Mesothelial cell of epicardium (in vitro differentiated cells): ENCODE results near the gene MX2. TPM values are rescaled to one million over a fixed set of nuclear protein-coding genes. Genes with fewer than 3 reads are reported as not detected.

Source experiments
- DNase-seq, 2 experiments: peaks; one replicate each; pipeline ENCODE4 v3.0.0; 2021; ENCODE audit warnings: low spot score in 2 of 2; ENCODE audit not compliant: unreplicated experiment in 2 of 2
- H3K27ac Mint-ChIP-seq: 2 replicates; pipeline ENCODE4 v1.8.0; 2021; ENCODE audit warnings: mixed read lengths
- H3K27me3 Mint-ChIP-seq: 2 replicates; pipeline ENCODE4 v1.8.0; 2021; ENCODE audit warnings: low read depth, mixed read lengths
- H3K36me3 Mint-ChIP-seq: 2 replicates; pipeline ENCODE4 v1.8.0; 2021; ENCODE audit warnings: mixed read lengths
- H3K4me1 Mint-ChIP-seq: 2 replicates; pipeline ENCODE4 v1.8.0; 2021; ENCODE audit warnings: mixed read lengths
- H3K4me3 Mint-ChIP-seq: 2 replicates; pipeline ENCODE4 v1.8.0; 2021; ENCODE audit warnings: mild to moderate bottlenecking, moderate library complexity, mixed read lengths
- H3K9me3 Mint-ChIP-seq: 2 replicates; pipeline ENCODE4 v1.8.0; 2021; ENCODE audit warnings: mixed read lengths
- total RNA-seq: library from RNA; stranded (reverse); gene quantifications from 3 replicates; pipeline ENCODE4 v1.2.1, GENCODE V29; 2021
- TF ChIP-seq, protein P1 (sequence below): fragments of 200-600 bp; sonication (generic); IDR thresholded peaks from one replicate; pipeline ENCODE4 v1.5.0; 2021; ENCODE audit warnings: antibody characterized with exemption; ENCODE audit not compliant: unreplicated experiment

Gene MX2
- total RNA-seq, 1 donor from 2014 or later = 3.2 TPM

DNA sequence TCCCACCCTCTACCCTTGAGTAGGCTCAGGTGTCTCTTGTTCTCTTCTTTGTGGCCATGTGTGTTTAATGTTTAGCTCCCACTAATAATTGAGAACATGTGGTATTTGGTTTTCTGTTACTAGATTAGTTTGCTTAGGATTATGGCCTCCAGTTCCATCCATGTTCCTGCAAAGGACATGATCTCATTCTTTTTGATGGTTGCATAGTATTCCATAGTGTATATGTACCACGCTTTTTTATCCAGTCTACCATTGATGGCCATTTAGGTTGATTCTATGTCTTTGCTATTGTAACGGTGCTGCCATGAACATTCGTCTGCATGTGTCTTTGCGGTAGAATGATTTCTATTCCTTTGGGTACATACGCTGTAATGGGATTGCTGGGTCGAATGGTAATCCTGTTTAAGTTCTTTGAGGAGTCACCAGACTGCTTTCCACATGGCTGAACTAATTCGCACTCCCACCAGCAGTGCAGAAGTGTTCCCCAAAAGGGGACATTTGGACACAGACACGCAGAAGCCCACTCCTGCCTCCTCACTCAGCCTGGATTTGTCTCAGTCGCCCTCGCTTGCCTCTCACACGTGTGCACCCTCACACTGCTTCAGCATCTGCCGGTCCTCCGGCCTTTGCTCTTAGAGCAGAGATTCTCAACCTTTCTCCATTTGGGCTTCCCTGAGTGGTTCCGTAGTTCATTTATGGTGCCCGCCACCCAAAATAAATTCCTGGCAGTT, 3.7 kb downstream of the MX2 start:
- Mint-ChIP-seq H3K36me3 (no peaks in the 10 kb centered on the region), H3K4me1 (peaks cover 4% of the 10 kb centered on the region), H3K4me3 (no peak overlapping the region), H3K27me3 (peaks cover 15% of the 10 kb centered on the region), H3K9me3 (no peaks in the 10 kb centered on the region), H3K27ac (no peak overlapping the region)
- DNase-seq = peak in 1 of 2 experiments; percentile 6
- TF ChIP-seq, protein P1, sequence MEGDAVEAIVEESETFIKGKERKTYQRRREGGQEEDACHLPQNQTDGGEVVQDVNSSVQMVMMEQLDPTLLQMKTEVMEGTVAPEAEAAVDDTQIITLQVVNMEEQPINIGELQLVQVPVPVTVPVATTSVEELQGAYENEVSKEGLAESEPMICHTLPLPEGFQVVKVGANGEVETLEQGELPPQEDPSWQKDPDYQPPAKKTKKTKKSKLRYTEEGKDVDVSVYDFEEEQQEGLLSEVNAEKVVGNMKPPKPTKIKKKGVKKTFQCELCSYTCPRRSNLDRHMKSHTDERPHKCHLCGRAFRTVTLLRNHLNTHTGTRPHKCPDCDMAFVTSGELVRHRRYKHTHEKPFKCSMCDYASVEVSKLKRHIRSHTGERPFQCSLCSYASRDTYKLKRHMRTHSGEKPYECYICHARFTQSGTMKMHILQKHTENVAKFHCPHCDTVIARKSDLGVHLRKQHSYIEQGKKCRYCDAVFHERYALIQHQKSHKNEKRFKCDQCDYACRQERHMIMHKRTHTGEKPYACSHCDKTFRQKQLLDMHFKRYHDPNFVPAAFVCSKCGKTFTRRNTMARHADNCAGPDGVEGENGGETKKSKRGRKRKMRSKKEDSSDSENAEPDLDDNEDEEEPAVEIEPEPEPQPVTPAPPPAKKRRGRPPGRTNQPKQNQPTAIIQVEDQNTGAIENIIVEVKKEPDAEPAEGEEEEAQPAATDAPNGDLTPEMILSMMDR = no peak

DNA sequence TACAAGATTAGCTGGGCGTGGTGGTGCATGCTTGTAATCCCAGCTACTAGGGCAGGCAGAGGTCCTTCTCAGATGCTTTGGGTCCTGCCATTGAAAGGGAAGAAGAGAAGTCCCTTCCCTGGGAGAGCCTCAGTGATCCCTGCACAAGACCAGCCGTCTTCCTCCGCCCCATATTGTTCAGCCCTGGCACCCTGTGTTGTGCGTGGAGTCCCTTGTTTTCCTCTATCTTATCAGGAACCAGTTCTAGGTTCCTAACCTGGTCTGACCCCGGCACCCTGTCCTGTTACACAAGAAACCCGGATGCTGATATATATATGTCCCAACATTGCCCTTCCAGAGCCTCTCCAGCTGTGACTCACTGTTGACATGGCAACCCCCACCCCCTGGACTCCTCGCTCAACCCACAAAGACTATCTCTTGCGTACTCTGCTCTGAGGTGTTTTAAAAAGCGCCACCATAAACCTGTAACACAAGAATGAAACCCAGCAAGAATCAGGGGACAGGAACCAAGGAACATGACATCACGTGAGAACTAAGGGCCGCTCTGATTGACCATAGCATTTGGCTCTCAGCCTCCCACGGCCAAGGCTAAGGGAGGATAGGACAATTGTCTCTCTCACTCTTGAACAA, 4.8 kb downstream of the MX2 start:
- H3K27ac Mint-ChIP-seq = no peak overlapping the region
- no peak overlapping the region for H3K4me3 Mint-ChIP-seq
- no peaks in the 10 kb centered on the region for H3K36me3 Mint-ChIP-seq
- TF ChIP-seq, protein P1 = no peak
- H3K27me3 Mint-ChIP-seq = peaks cover 18% of the 10 kb centered on the region
- H3K9me3 Mint-ChIP-seq = no peaks in the 10 kb centered on the region
- peaks cover 10% of the 10 kb centered on the region for H3K4me1 Mint-ChIP-seq
- DNase-seq = peak in 1 of 2 experiments; percentile 20

DNA sequence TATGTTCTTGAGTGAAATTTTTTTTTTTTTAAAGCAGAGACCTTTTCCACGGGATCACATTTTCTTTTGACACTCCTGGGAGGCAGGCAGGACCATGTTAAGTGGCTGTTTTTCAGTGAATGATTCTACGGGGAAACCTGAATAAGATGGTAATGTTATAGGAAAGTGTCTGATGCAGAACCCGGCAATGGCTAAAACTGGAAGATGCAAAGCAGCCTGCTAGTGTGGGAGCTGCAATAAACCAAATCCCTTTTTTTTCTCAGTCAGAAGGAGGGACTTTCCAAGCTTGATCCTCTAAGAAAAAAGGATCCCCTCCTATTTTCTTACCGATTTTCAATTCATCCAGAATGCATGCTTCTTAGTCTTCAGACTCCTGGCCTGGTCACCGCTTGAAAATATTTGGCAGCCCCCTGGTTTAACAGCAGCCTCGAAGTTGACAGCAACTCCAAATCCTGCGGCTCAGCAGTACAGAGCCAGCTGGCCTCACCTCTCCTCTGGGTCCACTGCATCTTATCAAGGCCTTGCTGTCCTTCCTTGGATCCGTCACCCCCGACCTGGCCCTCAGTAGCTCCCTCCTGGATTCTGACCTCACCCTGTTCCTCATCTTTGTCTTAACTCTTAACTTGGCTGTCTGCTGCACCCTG, 5.6 kb downstream of the MX2 start:
- DNase-seq = no peak
- no peaks in the 10 kb centered on the region for H3K36me3 Mint-ChIP-seq
- H3K4me1 Mint-ChIP-seq = peaks cover 10% of the 10 kb centered on the region
- H3K4me3 Mint-ChIP-seq = no peak overlapping the region
- peaks cover 18% of the 10 kb centered on the region for H3K27me3 Mint-ChIP-seq
- TF ChIP-seq, protein P1 = no peak
- no peaks in the 10 kb centered on the region for H3K9me3 Mint-ChIP-seq
- no peak overlapping the region for H3K27ac Mint-ChIP-seq

DNA sequence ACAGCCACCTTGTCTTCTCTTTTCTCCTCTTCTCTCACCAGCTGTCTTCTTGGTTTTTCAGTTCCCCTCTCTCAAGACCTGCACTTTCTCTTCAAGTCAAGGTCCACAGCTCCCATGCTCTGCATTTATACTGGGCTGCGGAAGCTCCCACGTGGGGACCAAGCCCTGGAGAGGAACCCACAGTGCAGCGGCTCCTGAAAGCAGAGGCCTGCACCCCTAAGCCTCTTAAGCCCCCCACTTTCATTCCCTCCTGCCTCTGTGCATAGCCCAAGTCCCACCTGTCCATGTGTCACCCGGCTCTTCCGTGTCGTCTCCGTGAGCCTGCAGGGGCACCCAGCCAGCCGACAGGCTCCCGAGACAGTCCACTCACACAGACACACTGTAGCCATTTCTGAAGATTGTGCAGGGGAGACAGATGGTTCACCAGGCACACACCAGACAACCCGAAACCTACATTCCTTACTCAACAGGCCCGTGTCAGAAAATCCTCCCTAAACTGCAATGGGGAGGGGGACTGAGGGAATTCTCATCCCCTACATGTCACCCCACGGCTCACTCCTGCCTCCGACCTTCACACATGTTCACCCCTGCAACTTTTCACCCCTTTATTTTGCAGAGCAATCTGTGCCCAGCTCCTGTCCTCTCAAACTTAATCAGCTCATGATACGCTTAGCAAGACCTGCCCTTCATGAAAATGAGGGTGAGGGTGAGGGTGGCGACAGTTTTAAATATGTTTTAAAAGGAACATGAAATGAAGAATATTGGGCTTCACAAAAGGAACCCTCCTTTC, 6.3 kb downstream of the MX2 start:
- no peak for DNase-seq
- Mint-ChIP-seq H3K9me3 (no peaks in the 10 kb centered on the region), H3K4me1 (peaks cover 10% of the 10 kb centered on the region), H3K4me3 (no peak overlapping the region), H3K27ac (no peak overlapping the region), H3K36me3 (no peaks in the 10 kb centered on the region), H3K27me3 (peaks cover 15% of the 10 kb centered on the region)
- TF ChIP-seq, protein P1 = no peak

DNA sequence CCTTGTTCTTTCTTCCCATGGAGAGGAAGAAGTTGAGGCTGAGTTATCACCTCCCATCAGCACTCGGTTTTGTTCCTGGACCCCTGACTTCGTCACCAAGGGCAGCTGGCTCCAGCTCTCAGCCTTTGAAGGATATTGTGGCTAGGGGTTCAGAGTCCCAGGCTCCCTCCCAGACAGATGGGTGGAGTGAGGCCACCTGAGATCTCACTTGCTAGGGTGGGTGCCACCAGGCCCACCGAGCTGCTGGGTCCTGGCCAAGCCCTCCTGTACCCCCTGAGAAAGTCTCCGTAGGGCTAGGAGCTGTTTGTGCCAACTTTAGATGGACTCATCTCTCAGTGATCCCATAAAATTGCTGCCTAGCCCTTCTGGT, 6.9 kb downstream of the MX2 start:
- Mint-ChIP-seq H3K27me3 (peaks cover 14% of the 10 kb centered on the region), H3K27ac (no peak overlapping the region), H3K36me3 (no peaks in the 10 kb centered on the region), H3K9me3 (no peaks in the 10 kb centered on the region), H3K4me3 (peak overlapping the region; percentile 74), H3K4me1 (peaks cover 10% of the 10 kb centered on the region)
- DNase-seq = no peak
- TF ChIP-seq, protein P1 = no peak
